Gastroesophageal sphincter (tissue), 3 donors: ENCODE measurements around the gene TMEM38A.

Experiments used
- CTCF ChIP-seq, 4 experiments: fragments of 200-600 bp in 2 of 4; fragments of 450-650 bp in 2 of 4; sonication (generic) in 1 of 4; IDR thresholded peaks; one replicate each; pipeline ENCODE4 v1.5.1; 2017 to 2019; ENCODE audit warnings: antibody characterized with exemption in 4 of 4, mild to moderate bottlenecking in 2 of 4, moderate library complexity in 2 of 4
- POLR2A ChIP-seq, 2 donors: fragments of 450-650 bp; IDR thresholded peaks; one replicate each; pipeline ENCODE4 v1.6.1; 2017; ENCODE audit warnings: antibody characterized with exemption in 2 of 2, mild to moderate bottlenecking in 2 of 2, moderate library complexity in 1 of 2
- POLR2AphosphoS5 ChIP-seq: sonication (generic); formaldehyde crosslinking; IDR thresholded peaks from one replicate; pipeline ENCODE4 v1.6.1; 2017; ENCODE audit warnings: antibody characterized with exemption

GRCh38 chr19:16688084-16688483 lies 27.1 kb downstream of the TMEM38A start:
- TF ChIP-seq CTCF (IDR thresholded peaks at IDR 0.05) (no peak), POLR2A (IDR thresholded peaks at IDR 0.05) (no peak), POLR2AphosphoS5 (no peak)
